GM18870 (cell line): Measurements from ENCODE around the gene BBC3.
A peak's percentile ranks its signal among the peaks of the same experiment; 100 is the strongest.

ENCODE experiments used
- ATAC-seq: cut with Tn5 transposase; IDR thresholded peaks from one replicate; pipeline ENCODE4 v1.9.1; 2021; ENCODE audit warnings: moderate library complexity; ENCODE audit not compliant: unreplicated experiment

Gene BBC3

DNA sequence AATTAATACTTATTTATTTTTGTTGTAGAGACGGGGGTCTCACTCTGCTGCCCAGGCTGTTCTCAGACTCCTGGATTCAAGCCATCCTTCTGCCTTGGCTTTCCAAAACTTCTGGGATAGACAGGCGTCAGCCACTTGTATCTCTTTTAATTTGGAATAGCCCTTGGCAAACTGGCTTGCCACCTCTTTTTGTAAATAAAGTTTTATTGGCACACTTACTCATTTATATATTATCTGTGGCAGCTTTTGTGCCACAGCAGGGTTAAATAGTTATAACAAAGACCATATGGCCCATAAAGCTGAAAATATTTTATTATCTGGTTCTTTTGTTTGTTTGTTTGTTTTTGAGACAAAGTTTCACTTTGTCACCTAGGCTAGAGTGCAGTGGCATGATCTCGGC lies 30.5 kb downstream of the BBC3 start:
- ATAC-seq: no peak

DNA sequence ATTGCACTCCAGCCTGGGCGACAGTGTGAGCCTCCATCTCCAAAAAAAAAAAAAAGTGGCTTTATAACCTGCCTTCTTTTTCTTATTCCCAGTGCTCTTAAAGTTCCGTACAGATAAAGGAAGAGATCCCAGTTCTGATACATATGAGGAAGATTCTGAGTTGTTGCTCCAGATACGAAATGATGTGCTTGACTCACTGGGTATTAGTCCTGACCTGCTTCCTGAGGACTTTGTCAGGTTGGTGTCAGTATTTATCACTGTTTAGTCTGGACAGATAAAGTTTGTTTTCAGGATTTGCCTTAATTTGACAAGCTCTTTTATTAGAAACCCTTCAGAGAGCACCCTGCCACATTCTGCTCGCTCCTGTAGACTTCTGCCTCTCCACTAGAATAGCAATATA lies 33.9 kb downstream of the BBC3 start:
- ATAC-seq: no peak

DNA sequence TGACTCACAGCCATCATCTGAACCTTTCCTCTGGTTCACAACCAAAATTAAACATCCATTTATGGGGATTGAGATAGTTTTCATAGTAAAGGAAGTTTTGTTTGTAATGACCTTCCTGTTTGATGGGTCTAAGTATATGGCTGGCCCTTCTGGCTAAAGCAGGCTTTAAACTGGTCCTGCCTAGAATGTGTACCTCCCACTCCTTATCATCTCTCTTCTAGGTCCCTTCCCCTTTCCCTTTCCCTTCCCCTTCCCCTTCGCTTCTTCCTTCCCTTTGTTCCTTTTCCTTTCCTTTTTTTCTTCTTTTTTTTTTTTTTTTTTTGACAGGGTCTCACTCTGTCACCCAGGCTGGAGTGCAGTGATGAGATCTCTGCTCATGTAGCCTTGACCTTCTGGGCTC lies 35.6 kb downstream of the BBC3 start:
- ATAC-seq: no peak

DNA sequence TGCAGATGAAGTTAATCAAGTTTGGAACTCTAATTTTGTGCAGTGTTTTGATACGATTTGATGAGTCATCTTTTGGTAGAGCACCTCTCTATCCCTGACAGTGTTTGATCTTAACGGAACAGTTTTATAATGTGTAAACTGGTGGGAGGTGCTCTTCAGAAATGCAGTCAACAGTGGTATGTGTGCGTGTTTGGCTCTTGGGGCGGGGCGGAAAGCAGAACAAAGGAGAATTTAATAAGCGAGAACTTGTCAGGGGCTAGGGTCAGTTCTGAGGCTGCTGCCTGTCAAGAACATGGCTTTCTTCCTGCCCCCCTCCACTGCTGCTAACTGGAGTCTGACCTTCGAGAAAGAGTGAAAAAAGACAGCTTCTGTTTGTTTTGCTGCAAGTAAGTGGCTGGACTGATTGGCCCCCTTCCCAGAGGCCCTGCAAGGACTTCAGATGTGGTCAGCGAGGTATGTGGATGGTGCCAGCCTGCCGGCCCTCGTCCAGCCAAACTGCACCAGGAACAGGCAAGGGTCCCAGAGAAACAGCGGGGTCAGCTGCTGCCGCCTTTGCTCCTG lies 40.8 kb downstream of the BBC3 start:
- ATAC-seq: no peak

DNA sequence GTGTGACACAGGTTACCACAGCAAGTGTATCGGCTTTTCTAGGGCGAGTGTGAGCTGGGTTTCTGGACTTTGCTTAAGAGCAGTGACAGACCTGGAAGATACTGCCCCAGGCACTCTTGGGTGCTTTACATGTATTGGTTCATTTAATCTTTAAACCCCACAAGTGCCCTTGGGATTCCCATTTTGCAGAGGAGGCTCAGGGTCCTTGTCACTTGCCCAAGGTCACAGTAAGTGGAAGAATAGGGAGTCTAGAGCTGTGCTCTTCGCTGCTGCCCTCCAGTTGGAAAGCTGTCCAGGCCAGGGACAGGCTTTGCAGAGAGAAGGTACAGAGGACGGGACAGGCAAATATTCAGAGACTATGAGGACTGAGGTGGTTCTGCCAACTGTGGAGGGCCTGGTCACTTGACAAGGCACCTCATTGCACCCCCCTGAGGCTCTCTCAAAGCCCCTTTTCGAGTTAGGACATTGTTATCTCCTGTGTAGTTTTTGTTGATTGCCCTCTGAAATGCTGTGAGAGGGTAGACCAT lies 42.4 kb downstream of the BBC3 start:
- no peak for ATAC-seq

DNA sequence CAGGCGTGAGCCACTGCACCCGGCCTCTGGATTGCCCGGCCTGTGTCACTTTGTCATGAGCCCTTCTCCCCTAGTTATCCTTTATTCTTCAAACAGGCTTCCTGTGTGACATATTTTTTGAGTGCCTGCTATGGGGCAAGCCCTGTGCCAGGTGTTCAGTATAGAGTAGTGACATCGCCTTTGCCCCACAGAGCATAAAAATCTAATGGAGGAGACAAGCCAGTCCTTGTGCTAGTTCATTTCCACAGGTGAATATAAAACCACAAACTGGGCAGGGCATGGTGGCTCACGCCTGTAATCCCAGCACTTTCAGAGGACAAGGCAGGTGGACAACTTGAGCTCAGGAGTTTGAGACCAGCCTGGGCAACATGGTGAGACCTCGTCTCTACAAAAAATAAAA lies 43.2 kb downstream of the BBC3 start:
- ATAC-seq: no peak

DNA sequence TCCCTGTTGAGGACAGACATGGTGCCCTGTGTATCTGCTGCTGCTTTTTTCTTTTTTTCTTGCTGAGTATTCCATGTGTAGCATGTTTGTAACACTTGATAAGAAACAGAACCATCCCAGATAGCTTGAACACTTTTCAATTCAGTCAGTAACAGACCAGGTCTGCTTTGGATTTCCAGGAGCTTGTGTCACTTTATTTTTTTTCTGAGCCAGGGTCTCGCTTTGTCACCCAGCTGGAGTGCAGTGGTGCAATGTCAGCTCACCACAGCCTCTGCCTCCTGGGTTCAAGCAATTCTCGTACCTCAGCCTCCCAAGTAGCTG lies 43.7 kb downstream of the BBC3 start:
- no peak for ATAC-seq

DNA sequence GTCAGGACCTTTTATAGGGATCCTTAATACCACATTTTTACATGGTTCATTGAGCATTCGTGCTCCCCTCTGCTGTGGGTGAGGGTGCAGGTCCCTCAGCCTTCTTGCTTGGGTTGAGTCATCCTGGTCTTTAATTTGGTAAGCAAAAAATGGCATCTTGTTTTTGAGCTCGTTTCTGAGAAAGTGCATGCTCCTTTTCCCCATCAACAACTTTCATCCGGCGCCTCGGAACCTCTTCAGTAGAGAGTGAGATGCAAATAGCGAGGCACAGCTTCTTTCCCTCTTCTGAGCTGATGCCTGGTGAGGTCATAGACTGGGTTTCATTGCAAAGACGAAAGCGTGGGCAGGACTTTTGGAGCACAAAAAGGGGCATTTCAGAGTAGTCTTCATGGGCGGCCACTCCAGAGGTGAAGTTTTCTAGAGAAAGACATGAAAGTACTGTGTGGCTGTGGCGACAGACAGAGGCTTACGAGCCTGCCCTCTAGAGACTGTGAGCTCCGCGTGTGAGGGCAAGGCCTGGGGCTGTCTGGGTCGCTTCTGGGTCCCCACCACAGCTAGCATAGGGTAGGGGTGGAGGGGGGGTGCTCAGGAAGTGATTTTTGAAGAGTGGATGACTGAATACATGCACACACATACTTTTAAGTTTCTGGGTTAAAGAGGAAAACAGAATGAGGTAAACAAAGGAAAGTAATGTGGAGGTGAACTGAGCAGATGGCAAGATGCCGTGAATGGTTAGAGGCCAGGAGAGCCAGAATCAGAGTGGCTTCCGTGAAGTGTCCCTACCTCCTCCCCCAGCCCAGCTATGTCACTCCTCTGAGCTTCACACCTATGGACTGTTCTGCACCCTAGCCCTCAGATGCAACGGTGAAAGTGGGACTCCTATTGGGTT lies 44.3 kb downstream of the BBC3 start:
- ATAC-seq: peak; percentile 81

DNA sequence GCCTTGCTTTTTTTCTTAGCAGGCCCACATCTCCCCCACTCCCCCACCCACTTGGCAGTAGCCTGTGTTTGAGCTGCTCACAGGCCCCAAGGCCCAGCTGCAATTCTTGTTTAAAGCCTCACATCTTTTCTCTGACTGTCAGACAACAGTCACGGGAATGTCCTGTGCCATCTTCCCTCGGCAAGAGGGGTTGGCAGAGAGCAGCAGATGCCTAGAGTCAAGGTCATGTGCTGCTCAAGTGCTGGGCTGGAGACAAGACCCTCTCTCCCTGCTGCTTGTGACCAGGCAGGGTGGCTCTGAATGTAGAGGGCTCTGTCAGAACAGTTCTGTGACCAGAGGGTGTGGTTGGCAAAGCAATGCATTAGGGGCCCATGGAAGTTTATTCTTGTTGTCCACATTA lies 47.4 kb downstream of the BBC3 start:
- ATAC-seq: no peak

DNA sequence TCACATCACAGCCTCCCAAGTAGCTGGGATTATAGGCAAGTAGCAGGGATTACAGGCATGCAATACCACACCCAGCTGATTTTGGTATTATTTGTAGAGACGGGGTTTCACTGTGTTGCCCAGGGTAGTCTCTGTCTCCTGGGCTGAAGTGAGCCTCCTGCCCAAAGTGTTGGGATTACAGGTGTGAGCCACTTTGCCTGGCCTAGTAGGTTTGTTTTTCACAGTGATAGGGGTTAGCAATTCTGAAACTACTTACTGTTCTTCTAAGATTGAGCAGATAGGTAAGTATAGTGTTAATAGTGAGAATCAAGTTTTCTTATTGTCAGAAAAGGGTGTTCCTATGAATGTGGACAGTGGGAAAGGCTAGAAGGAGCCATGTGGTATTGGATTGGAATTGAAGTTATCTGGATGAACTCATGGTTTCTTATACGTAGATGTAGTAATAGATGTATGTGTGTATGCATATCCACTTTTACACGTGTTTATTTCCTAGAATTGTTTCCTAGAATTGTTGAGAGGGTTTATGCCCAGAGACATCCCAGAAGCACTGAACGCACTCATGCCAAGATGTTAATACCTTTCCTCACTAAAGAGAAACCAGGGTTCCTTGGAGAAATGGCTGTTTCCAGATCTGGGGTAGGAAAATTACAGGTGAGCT lies 51.2 kb downstream of the BBC3 start:
- ATAC-seq: no peak

DNA sequence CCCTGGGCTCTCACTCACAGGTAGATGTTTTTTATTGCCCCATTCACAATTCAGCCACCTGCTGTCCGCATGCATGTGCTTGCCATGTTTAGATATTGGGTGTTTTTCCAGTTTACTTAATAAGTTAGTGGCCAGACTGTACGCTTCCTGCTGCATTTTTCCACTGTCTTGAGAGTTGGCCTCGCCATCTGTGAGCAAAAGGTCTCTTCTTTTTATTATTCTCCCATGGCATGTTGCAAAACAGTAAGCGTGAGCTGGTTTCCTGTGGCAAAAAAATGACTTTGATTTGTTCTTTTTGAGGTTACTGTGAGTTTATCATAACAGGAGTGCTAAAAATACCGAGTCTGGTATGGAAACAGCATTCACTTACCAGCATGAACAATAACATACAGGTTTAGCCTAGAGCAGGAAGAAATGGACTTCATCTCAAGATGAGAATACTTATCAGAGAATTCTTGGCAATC lies 54.3 kb downstream of the BBC3 start:
- no peak for ATAC-seq

DNA sequence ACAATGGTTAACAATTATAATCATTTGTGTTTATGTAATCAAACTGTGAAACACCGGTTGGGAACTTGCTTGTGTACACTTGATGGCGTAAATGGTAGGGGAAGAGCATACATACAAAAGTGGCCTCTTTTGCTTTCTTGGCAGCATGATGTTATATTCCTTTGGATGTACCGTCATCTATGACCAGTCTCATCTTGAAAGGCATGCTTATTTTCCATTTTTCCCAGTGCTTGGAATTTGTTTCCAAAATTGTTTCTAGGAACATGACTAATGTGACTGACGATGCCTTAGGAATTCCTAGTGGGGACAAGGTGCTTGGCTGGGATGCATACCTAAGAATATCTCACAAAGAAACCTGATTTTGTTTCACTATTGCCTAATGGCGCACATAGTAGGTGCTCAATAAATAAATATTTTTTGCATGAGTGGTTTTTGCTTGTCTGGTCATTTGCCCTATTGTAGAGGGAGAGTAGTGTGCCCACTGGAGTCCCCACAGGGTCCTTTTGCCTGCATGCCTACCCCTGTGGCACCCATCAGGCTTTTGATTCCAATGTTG lies 54.9 kb downstream of the BBC3 start:
- ATAC-seq: no peak

DNA sequence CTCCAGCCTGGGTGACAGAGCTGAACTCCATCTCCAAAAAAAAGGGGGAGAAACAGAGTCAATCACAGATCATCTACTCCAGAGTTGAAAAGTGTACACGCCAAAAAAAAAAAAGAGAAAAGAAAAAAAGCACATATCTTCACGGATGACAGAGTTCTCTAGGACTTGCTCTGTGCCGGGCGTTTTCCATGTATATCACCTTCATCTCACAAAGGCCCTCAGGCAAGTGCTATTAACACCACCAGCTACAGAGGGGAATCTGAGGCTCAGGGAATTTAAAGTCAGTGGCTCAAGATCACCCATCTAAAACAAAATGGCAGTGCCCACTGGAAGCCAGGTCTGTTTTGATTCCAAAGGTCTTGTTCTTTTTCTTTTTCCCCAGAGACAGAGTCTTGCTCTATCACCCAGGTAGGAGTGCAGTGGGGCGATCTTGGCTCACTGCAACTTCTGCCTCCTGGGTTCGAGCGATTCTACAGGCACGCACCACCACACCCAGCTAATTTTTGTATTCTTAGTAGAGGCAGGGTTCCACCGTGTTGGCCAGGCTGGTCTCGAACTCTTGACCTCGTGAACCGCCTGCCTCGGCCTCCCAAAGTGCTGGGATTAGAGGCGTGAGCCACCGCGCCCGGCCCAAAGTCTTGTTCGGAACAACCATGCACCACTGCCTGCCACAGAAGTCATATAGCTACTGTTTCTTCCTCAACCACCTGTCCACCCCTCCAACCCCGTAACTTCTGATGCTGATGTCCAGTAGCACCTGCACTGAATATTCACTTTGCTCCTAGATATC lies 58.1 kb downstream of the BBC3 start:
- no peak for ATAC-seq
